ENCODE measurements around the gene NEK11.
"Not testable (repeated sequence)": the region's sequence is repeated elsewhere in the genome, so short reads cannot be mapped to it uniquely, and the experiment has no call there.

Gene NEK11

DNA sequence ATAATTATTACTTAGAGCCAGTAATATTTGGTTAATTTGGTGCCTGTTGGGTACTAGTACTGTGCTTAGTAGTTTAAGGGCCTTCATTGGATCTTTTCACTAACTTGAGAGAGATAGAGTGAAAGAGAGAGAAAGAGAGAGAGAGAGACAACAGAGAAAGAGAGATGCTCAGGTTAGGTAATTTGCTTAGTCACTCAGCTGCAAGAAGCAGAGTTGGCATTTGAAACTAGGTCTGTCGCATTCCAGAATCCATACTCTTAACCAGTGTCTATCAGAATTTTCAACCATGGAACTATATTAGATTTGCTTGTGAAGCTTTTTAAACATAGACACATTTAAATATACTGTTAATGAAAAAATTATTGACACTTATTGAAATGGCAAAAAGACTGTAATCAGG lies 323.8 kb downstream of the NEK11 start:
- FAIRE-seq (no peak), DNase-seq (ENCODE audit: insufficient read length, low spot score) (no peak)

GRCh38 chr3:131353016-131353877 lies 326.6 kb downstream of the NEK11 start:
- no peak for FAIRE-seq
- no peak for DNase-seq (ENCODE audit: insufficient read length, low spot score)

- DNase-seq (ENCODE audit: insufficient read length, low spot score), result no peak
- no peak for FAIRE-seq
Measured at GRCh38 chr3:131353986-131354385, 327.3 kb downstream of the NEK11 start.

DNA sequence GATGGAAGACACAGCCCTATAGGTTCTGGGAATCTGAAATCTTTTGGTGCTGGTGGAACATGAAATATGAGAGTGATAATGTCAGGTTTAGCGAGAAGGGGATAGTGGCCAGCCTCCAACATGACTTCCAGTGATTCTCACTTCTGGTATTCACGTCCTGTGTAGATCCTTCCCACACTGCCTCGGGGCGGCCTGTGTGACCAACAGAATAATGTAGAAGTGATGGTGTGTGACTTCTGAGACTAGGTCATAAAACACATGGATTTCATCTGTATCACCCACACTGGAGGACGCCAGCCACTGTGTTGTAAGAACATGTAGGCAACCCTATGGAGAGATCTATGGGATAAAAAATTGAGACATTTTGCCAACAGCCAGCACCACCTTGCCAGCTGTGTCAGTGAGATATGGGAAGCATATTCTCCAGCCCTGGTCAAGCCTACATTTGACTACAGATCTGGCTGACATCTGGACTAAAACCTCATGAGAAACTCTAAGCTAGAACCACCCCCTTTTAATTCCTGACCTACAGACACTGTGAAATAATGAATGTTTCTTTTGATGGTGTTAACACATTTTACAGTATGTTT lies 329.4 kb downstream of the NEK11 start:
- no peak for DNase-seq (ENCODE audit: insufficient read length, low spot score)
- FAIRE-seq, result no peak

DNA sequence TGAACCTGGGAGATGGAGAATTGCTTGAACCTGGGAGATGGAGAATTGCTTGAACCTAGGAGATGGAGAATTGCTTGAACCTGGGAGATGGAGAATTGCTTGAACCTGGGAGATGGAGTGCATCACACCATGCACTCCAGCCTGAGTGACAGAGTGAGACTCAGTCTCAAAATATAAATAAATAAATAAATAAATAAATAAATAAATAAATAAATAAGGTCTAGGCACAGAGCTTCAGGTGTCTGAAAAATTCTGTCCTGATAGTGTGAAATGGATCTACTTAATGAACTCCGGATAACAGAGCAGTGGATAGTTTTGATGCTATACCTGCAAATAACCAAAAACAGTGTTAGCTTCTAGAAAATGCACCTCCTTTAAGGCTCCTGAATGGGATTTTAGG lies 330.6 kb downstream of the NEK11 start:
- DNase-seq (ENCODE audit: insufficient read length, low spot score) (no peak), FAIRE-seq (no peak)

DNA sequence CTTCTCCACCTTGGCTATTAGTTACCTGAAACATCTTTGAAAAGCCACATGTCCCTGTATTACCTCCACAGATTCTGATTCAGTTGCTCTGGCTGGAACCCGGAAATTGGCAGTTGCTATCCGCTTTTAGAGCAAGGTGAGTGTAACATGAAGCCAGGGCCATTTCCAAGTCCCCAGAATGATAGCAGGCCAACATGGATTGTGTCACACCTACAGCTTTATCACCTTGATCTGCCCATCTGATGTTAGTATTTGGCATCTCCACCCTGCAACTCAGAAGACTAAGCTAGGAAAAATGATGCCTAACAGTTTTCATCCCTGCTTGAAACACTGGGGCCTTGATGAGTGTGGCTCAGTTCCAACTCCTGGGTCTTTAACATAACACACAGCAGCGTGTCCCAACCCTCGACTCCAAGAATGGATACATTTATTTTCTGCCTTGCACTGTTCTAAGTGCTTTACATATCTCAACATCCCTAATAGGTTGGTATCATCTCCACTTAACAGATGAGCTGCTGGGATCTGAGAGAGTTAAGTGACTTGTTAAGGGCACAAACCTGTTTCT lies 333.6 kb downstream of the NEK11 start:
- FAIRE-seq (peak; percentile 62), DNase-seq (ENCODE audit: insufficient read length, low spot score) (no peak)

DNA sequence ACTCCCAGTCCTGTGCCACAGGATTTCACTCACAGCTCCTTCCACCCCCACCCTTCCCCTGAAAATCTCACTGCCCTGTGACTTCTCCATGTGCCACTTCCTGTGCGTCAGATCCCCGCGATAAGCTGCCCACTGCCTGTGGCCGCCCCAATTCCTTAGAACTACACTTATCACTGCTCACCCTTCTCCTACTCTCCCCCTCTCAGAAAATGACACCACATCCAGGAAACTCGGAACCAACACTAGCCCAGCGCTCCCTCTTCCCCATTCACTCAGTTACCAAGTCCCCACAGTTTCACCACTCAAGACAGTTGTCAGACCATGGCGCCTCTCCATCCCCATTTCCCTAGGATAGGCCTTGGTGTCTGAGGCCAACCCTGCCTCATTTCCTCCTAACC lies 334.4 kb downstream of the NEK11 start:
- FAIRE-seq, result peak; percentile 69
- not testable (repeated sequence) for DNase-seq (ENCODE audit: insufficient read length, low spot score)

DNA sequence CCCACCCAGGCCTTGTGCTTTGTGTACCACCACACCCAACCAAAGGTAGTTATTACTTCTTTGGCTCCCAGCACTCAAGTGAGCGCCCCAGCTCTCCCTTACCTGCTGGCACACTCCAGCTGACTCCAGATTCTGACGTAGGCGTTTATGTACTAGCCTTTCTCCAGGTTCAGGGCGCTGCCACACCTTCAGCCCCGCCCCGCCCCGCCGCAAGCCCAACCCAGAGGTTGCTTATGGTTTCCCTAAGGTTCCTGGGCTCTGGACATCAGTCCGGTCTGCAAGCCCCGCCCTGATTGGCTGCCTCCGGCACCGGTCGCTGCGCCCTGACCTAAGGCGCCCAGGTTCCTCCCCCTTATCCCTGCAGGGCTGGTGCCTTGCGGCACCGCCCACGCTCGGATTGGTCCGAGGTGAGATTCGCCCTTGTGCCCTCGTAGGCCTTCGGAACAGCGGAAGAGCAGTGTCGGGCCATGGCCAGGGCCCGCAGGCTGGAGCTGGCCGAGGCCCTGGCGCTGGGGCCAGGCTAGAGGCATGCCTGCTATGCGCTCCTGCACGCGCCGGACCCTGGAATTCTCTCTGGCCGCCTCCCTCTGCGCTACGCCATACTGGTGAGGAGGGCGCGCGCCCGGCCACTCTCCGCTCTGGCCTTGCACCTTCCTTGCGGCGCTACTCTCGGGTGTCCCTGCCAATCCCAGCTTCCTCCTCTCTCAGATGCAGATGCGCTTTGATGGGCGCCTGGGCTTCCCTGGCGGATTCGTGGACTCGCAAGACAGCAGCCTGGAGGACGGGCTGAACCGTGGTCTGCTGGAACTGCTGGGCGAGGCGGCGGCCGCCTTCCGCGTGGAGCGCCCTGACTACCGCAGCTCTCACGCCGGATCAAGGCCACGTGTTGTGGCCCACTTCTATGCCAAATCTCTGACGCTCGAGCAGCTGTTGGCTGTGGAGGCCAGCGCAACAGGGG lies 335.1 kb downstream of the NEK11 start:
- DNase-seq (ENCODE audit: insufficient read length, low spot score), result no peak
- no peak for FAIRE-seq

- DNase-seq (ENCODE audit: insufficient read length, low spot score) (no peak), FAIRE-seq (no peak)
Measured at GRCh38 chr3:131363275-131363674, 336.6 kb downstream of the NEK11 start.

- FAIRE-seq (no peak), DNase-seq (ENCODE audit: insufficient read length, low spot score) (no peak)
Measured at GRCh38 chr3:131370935-131371687, 344.4 kb downstream of the NEK11 start.

- no peak for DNase-seq (ENCODE audit: insufficient read length, low spot score)
Measured at GRCh38 chr3:131371688-131372066, 345.0 kb downstream of the NEK11 start.

DNA sequence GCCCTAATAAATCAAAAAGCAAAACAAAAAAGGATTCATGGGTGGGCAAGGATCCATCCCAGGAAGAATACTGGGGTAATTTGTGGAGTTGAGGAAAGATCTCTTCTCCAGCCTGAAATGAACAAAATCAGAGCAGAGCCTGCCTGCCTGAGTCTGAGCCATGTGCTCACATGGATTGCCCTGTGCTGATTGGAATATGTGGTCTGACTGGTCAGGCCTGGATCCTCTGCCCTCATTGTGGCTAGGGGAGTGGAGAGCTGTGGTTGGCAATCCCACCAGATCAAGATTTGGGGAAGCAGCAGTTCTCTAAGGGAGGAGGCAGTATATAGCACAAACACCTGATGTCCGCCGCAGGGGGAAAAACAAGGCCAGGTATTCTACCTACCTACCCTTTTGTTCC lies 348.1 kb downstream of the NEK11 start:
- DNase-seq (ENCODE audit: insufficient read length, low spot score) (no peak), FAIRE-seq (no peak)

More at GRCh38 chr3:131371688-131372066, 345.0 kb downstream of the NEK11 start:
- no peak for FAIRE-seq

DNA sequence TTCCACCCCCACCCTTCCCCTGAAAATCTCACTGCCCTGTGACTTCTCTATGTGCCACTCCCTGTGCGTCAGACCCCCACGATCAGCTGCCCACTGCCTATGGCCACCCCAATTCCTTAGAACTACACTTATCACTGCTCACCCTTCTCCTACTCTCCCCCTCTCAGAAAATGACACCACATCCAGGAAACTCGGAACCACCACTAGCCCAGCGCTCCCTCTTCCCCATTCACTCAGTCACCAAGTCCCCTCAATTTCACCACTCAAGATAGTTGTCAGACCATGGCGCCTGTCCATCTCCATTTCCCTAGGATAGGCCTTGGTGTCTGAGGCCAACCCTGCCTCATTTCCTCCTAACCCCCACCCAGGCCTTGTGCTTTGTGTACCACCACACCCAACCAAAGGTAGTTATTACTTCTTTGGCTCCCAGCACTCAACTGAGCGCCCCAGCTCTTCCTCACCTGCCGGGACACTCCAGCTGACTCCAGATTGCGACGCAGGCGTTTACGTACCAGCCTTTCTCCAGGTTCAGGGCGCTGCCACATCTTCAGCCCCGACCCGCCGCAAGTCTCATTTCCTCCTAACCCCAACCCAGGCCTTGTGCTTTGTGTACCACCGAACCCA lies 354.3 kb downstream of the NEK11 start:
- peak; percentile 54 for FAIRE-seq
- DNase-seq (ENCODE audit: insufficient read length, low spot score), result not testable (repeated sequence)

DNA sequence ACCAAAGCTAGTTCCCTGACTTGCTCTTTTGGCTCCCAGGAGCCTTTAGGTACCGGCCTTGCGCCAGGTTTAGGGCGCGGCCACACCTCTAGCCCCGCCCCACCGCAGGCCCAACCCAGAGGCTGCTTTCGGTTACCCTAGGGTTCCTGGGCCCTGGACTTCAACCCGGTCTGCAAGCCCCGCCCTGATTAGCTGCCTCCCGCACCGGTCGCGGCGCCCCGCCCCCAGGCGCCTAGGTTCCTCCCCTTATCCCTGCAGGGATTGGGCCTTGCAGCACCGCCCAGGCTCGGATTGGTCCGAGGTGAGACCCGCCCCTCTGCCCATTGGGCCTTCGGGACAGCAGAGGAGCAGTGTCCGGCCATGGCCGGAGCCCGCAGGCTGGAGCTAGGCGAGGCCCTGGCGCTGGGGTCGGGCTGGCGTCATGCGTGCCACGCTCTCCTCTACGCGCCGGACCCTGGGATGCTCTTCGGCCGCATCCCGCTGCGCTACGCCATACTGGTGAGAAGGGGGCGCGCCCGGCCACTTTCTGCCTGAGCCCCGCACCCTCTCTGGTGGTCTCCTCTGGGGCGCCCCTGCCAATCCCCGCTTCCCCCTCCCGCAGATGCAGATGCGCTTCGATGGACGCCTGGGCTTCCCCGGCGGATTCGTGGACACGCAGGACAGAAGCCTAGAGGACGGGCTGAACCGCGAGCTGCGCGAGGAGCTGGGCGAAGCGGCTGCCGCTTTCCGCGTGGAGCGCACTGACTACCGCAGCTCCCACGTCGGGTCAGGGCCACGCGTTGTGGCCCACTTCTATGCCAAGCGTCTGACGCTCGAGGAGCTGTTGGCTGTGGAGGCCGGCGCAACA lies 355.0 kb downstream of the NEK11 start, which contains the start of gene NUDT16:
Gene NUDT16, plus strand, starts transcription at position 330 of the 847 bp plus-strand sequence. Its CDS starts 31 bp downstream, at position 361.
- FAIRE-seq (peak; percentile 97), DNase-seq (ENCODE audit: insufficient read length, low spot score) (peak; percentile 97)

- no peak for DNase-seq (ENCODE audit: insufficient read length, low spot score)
- FAIRE-seq, result no peak
Measured at GRCh38 chr3:131386429-131387165, 359.9 kb downstream of the NEK11 start.

DNA sequence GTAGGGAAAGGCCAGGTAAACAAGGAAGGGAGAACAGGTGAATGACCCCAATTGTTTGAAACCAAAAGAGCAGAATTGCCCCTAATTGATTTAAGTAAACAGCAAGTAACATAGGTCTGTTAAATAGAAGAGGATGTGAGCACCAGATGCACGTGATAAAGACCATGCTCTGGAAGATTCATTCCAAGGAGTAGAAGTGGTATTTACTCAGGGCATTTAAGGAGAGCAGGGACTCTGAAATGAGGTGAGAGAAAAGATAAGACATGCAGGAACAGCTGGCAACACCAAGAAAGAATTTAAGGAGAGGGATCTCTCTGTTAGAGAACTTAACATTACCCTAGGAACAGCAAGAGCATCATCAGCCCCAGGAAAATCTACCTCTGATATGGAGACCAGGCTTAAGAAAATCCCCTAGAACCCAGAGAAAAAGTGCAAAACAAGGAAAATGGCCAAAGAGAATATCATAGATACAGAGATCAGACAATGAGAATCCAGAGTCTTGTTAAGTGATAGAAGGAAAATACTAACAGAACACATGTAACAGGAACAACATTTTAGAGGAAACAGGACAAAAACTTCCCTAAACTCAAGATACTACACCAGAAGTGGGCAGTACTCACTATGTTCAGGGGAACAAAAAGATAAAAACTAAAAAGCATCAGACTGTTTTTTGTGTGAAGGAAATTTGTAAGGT lies 361.3 kb downstream of the NEK11 start:
- DNase-seq (ENCODE audit: insufficient read length, low spot score), result no peak
- FAIRE-seq, result no peak

- DNase-seq (ENCODE audit: insufficient read length, low spot score), result no peak
- no peak for FAIRE-seq
Measured at GRCh38 chr3:131388490-131388799, 361.8 kb downstream of the NEK11 start.

Measured in HTR-8/SVneo (cell line).